Measurements from ENCODE around the gene BMP7. TPM values are rescaled to one million over a fixed set of nuclear protein-coding genes. Genes with fewer than 3 reads are reported as not detected.
"Not testable (repeated sequence)": the region's sequence is repeated elsewhere in the genome, so short reads cannot be mapped to it uniquely, and the experiment has no call there.

Gene BMP7
- total RNA-seq, 4 donors from 2014 or later = under 0.01 to 13.3 (median 0.36) TPM

DNA sequence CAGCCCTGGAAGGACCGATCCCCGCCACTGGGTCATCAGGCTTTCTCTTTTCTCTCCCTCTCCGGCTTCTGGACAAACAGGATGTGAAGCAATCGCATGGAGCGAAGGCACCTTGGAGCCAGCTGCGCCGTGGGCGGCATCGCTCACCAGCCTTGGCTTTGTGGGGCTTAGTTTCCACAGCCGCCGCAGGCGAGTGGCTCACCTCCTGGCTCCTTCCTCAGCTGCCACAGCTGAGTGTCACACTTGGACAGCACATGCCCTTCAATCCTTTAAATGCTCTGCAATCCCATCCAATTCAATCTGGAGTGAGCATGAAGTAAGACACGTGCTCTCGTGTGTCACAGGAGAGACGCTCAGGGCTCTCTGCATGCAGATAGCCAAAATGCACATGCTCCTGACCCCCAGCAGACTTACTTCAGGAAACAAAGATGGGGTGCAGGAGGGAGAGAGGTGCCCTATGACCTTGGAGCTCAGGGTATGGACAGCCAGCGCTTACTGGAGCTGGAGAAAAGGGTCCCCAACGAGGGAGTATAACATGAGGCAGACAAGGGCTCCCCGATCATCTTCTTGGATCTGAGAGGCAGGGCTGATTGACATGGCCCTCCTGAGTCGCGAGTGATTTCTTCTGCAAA, 70.9 kb downstream of the BMP7 start:
- no peak for DNase-seq

DNA sequence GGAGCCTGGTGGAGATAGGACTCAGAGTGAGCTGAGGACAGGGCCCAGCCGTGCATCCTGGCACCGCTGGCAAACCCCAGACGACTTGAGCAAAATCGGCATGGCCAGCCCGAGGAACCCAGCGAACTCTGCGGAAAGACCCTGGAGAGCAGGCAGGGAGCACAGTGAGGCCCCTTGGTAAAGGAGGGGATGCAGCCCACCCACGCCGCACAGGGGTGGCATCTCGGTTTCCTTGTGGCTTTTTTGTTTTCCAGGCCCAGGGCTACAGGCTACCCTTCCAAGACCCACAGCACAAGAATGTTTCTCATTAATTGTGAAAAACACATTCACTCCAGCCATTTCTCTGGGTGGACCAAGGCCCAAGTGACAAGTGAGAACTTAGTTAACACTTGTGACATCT, 71.4 kb downstream of the BMP7 start:
- no peaks in the 10 kb centered on the region for H3K4me1 ChIP-seq
- no peaks in the 10 kb centered on the region for H3K36me3 ChIP-seq
- H3K4me3 ChIP-seq = no peak overlapping the region
- intact Hi-C loops (cut with DNase I; ENCODE audit: low total_unique reads) = no loop called here
- H3K27ac ChIP-seq = no peak overlapping the region
- no peaks in the 10 kb centered on the region for H3K27me3 ChIP-seq
- TF ChIP-seq, protein P1, sequence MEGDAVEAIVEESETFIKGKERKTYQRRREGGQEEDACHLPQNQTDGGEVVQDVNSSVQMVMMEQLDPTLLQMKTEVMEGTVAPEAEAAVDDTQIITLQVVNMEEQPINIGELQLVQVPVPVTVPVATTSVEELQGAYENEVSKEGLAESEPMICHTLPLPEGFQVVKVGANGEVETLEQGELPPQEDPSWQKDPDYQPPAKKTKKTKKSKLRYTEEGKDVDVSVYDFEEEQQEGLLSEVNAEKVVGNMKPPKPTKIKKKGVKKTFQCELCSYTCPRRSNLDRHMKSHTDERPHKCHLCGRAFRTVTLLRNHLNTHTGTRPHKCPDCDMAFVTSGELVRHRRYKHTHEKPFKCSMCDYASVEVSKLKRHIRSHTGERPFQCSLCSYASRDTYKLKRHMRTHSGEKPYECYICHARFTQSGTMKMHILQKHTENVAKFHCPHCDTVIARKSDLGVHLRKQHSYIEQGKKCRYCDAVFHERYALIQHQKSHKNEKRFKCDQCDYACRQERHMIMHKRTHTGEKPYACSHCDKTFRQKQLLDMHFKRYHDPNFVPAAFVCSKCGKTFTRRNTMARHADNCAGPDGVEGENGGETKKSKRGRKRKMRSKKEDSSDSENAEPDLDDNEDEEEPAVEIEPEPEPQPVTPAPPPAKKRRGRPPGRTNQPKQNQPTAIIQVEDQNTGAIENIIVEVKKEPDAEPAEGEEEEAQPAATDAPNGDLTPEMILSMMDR (IDR thresholded peaks at IDR 0.05) = no peak
- no peak for TF ChIP-seq POLR2A (IDR thresholded peaks at IDR 0.05)
- H3K9me3 ChIP-seq = no peaks in the 10 kb centered on the region
- no peak for DNase-seq

More for the DNA sequence above, 70.9 kb downstream of the BMP7 start:
- H3K27ac ChIP-seq = no peak overlapping the region
- H3K4me1 ChIP-seq = no peaks in the 10 kb centered on the region
- no peak overlapping the region for H3K4me3 ChIP-seq
- H3K9me3 ChIP-seq = no peaks in the 10 kb centered on the region
- no peaks in the 10 kb centered on the region for H3K36me3 ChIP-seq
- intact Hi-C loops (cut with DNase I; ENCODE audit: low total_unique reads) = no loop called here
- H3K27me3 ChIP-seq = no peaks in the 10 kb centered on the region
- TF ChIP-seq POLR2A (IDR thresholded peaks at IDR 0.05) = no peak
- TF ChIP-seq, protein P1 (IDR thresholded peaks at IDR 0.05) = no peak

DNA sequence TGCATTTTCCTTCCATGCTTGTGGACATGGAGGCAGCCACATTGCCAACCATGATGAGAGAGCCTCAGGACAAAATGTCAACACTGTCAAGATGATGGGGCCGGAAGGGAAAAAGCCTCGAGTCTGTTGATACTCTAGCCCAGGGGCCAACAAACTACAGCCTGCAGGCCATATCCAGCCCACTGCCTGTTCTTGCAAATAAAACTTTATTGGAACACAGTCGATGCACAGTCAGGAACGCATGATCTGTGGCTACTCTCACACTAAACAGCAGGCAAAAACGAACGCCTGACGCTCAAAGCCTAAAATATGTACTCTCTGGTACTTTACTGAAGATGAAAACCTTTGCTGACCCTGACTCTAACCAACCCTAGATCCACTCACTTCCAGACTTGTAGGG, 72.3 kb downstream of the BMP7 start:
- Histone ChIP-seq H3K36me3 (no peaks in the 10 kb centered on the region), H3K27ac (no peak overlapping the region), H3K9me3 (no peaks in the 10 kb centered on the region), H3K4me3 (no peak overlapping the region), H3K4me1 (no peaks in the 10 kb centered on the region), H3K27me3 (no peaks in the 10 kb centered on the region)
- TF ChIP-seq, protein P1 (IDR thresholded peaks at IDR 0.05) = no peak
- TF ChIP-seq POLR2A (IDR thresholded peaks at IDR 0.05) = no peak
- intact Hi-C loops (cut with DNase I; ENCODE audit: low total_unique reads) = no loop called here
- DNase-seq = no peak

DNA sequence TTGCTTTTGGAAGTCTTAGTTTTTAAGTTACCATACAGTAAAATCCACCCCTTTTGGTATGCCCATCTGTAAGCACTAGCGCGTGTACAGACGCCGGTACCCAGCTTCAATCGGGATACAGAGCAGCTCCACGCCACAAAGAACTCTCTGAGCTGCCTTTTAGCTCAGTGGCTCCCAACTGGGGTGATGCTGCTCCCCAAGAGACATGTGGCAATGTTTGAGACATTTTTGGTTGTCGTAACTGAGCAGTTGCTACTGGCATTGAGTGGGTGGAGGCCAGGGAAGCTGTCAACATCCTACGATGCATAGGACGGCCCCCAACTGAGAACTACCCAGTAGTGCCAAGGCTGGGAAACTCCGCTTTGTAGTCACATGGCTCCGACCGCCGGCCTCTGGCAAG, 73.3 kb downstream of the BMP7 start:
- Histone ChIP-seq H3K36me3 (no peaks in the 10 kb centered on the region), H3K27ac (no peak overlapping the region), H3K9me3 (no peaks in the 10 kb centered on the region), H3K4me3 (no peak overlapping the region), H3K27me3 (no peaks in the 10 kb centered on the region), H3K4me1 (no peaks in the 10 kb centered on the region)
- no peak for DNase-seq
- no peak for TF ChIP-seq POLR2A (IDR thresholded peaks at IDR 0.05)
- TF ChIP-seq, protein P1 (IDR thresholded peaks at IDR 0.05) = no peak
- intact Hi-C loops (cut with DNase I; ENCODE audit: low total_unique reads) = no loop called here

DNA sequence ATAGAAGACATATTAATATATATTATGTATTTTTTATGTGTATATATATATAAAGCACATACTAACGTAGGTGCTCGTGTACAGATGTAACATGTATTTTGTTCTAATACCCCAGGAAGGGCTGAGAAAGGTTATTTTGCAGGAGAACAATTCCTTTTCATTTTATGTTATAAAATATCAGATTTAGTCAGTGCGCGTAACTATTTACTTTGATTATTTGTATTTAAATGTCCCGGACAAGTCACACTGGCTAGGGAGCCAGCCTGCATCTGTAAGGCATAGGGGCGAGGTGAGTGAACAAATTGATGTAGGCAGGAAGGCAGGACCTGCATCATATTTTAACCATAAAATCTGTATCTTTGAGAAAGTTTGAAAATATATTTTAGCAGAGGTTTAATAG, 74.1 kb downstream of the BMP7 start:
- no peaks in the 10 kb centered on the region for H3K27me3 ChIP-seq
- no peaks in the 10 kb centered on the region for H3K36me3 ChIP-seq
- H3K4me1 ChIP-seq = no peaks in the 10 kb centered on the region
- no peak for DNase-seq
- no peak overlapping the region for H3K27ac ChIP-seq
- no peak overlapping the region for H3K4me3 ChIP-seq
- intact Hi-C loops (cut with DNase I; ENCODE audit: low total_unique reads) = no loop called here
- no peaks in the 10 kb centered on the region for H3K9me3 ChIP-seq
- no peak for TF ChIP-seq POLR2A (IDR thresholded peaks at IDR 0.05)
- TF ChIP-seq, protein P1 (IDR thresholded peaks at IDR 0.05) = no peak

DNA sequence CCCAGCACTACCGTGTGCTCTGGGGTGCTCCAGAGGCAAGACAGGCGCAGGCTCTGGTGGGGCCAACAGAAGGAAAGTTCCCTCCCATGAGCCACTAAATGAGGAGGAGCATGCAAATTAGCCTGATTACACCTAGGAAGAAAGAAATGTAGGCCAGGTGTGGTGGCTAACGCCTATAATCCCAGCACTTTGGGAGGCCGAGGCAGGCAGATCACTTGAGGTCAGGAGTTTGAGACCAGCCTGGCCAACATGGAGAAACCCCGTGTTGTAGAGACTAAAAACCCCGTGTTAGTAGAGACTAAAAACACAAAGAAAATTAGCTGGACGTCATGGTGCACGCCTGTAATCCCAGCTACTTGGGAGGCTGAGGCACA, 75.2 kb downstream of the BMP7 start:
- H3K4me1 ChIP-seq; H3K36me3 ChIP-seq; H3K27ac ChIP-seq; H3K4me3 ChIP-seq; H3K27me3 ChIP-seq; DNase-seq; intact Hi-C loops (cut with DNase I; ENCODE audit: low total_unique reads); H3K9me3 ChIP-seq: not testable (repeated sequence)

Measured in uterus (tissue), 4 donors.